ENCODE data around the gene SUSD4.

The SUSD4 gene

GRCh38 chr1:223355699-223356098 is 8.3 kb downstream of the SUSD4 start:
- no peaks in the 10 kb centered on the region for H3K36me3 ChIP-seq (ENCODE audit: control insufficient read depth, insufficient read depth, low read length)
- H3K9me3 ChIP-seq (ENCODE audit: control insufficient read depth, insufficient read depth, low read depth, low read length): no peaks in the 10 kb centered on the region
- no peak overlapping the region for H3K27ac ChIP-seq (ENCODE audit: low read depth, low read length)
- no peak overlapping the region for H3K9ac ChIP-seq (ENCODE audit: low read length)
- no peak overlapping the region for H3K4me3 ChIP-seq (ENCODE audit: low read depth, low read length)
- H3K27me3 ChIP-seq (ENCODE audit: control insufficient read depth, insufficient read depth, low read length): peaks cover 58% of the 10 kb centered on the region
- H3K4me1 ChIP-seq (ENCODE audit: control insufficient read depth, insufficient read depth, low read length): no peaks in the 10 kb centered on the region

- Histone ChIP-seq H3K36me3 (ENCODE audit: control insufficient read depth, insufficient read depth, low read length) (no peaks in the 10 kb centered on the region), H3K9me3 (ENCODE audit: control insufficient read depth, insufficient read depth, low read depth, low read length) (no peaks in the 10 kb centered on the region)
These were observed 10.0 kb downstream of the SUSD4 start for GRCh38 chr1:223353939-223354338.

GRCh38 chr1:223352944-223353343 is 11.0 kb downstream of the SUSD4 start:
- Histone ChIP-seq H3K4me1 (ENCODE audit: control insufficient read depth, insufficient read depth, low read length) (no peaks in the 10 kb centered on the region), H3K27me3 (ENCODE audit: control insufficient read depth, insufficient read depth, low read length) (peaks cover 33% of the 10 kb centered on the region), H3K4me3 (ENCODE audit: low read depth, low read length) (no peak overlapping the region), H3K27ac (ENCODE audit: low read depth, low read length) (no peak overlapping the region), H3K36me3 (ENCODE audit: control insufficient read depth, insufficient read depth, low read length) (no peaks in the 10 kb centered on the region), H3K9ac (ENCODE audit: low read length) (no peak overlapping the region), H3K9me3 (ENCODE audit: control insufficient read depth, insufficient read depth, low read depth, low read length) (no peaks in the 10 kb centered on the region)

More at GRCh38 chr1:223353939-223354338, 10.0 kb downstream of the SUSD4 start:
- H3K4me3 ChIP-seq (ENCODE audit: low read depth, low read length): no peak overlapping the region
- H3K27ac ChIP-seq (ENCODE audit: low read depth, low read length): no peak overlapping the region
- H3K27me3 ChIP-seq (ENCODE audit: control insufficient read depth, insufficient read depth, low read length): peaks cover 40% of the 10 kb centered on the region
- no peak overlapping the region for H3K9ac ChIP-seq (ENCODE audit: low read length)
- no peaks in the 10 kb centered on the region for H3K4me1 ChIP-seq (ENCODE audit: control insufficient read depth, insufficient read depth, low read length)

GRCh38 chr1:223350361-223350908 is 13.5 kb downstream of the SUSD4 start:
- Histone ChIP-seq H3K9me3 (ENCODE audit: control insufficient read depth, insufficient read depth, low read depth, low read length) (no peaks in the 10 kb centered on the region), H3K9ac (ENCODE audit: low read length) (no peak overlapping the region), H3K27me3 (ENCODE audit: control insufficient read depth, insufficient read depth, low read length) (peaks cover 25% of the 10 kb centered on the region), H3K27ac (ENCODE audit: low read depth, low read length) (no peak overlapping the region), H3K36me3 (ENCODE audit: control insufficient read depth, insufficient read depth, low read length) (no peaks in the 10 kb centered on the region), H3K4me1 (ENCODE audit: control insufficient read depth, insufficient read depth, low read length) (no peaks in the 10 kb centered on the region), H3K4me3 (ENCODE audit: low read depth, low read length) (no peak overlapping the region)

- no peaks in the 10 kb centered on the region for H3K9me3 ChIP-seq (ENCODE audit: control insufficient read depth, insufficient read depth, low read depth, low read length)
- H3K27me3 ChIP-seq (ENCODE audit: control insufficient read depth, insufficient read depth, low read length): peaks cover 25% of the 10 kb centered on the region
- H3K9ac ChIP-seq (ENCODE audit: low read length): no peak overlapping the region
- H3K36me3 ChIP-seq (ENCODE audit: control insufficient read depth, insufficient read depth, low read length): no peaks in the 10 kb centered on the region
- H3K4me3 ChIP-seq (ENCODE audit: low read depth, low read length): no peak overlapping the region
- no peaks in the 10 kb centered on the region for H3K4me1 ChIP-seq (ENCODE audit: control insufficient read depth, insufficient read depth, low read length)
- H3K27ac ChIP-seq (ENCODE audit: low read depth, low read length): no peak overlapping the region
These were observed 14.7 kb downstream of the SUSD4 start for GRCh38 chr1:223349241-223349640.

GRCh38 chr1:223348439-223348838 is 15.5 kb downstream of the SUSD4 start:
- H3K27me3 ChIP-seq (ENCODE audit: control insufficient read depth, insufficient read depth, low read length): peaks cover 22% of the 10 kb centered on the region; the same call in 1 of the 2 replicates
- no peak overlapping the region for H3K9ac ChIP-seq (ENCODE audit: low read length)
- H3K4me1 ChIP-seq (ENCODE audit: control insufficient read depth, insufficient read depth, low read length): no peaks in the 10 kb centered on the region
- H3K27ac ChIP-seq (ENCODE audit: low read depth, low read length): no peak overlapping the region
- H3K36me3 ChIP-seq (ENCODE audit: control insufficient read depth, insufficient read depth, low read length): no peaks in the 10 kb centered on the region
- no peaks in the 10 kb centered on the region for H3K9me3 ChIP-seq (ENCODE audit: control insufficient read depth, insufficient read depth, low read depth, low read length)
- H3K4me3 ChIP-seq (ENCODE audit: low read depth, low read length): no peak overlapping the region

GRCh38 chr1:223347583-223347982 is 16.4 kb downstream of the SUSD4 start:
- H3K27me3 ChIP-seq (ENCODE audit: control insufficient read depth, insufficient read depth, low read length): peaks cover 14% of the 10 kb centered on the region; the same call in 1 of the 2 replicates
- no peaks in the 10 kb centered on the region for H3K9me3 ChIP-seq (ENCODE audit: control insufficient read depth, insufficient read depth, low read depth, low read length)
- H3K4me1 ChIP-seq (ENCODE audit: control insufficient read depth, insufficient read depth, low read length): no peaks in the 10 kb centered on the region
- H3K27ac ChIP-seq (ENCODE audit: low read depth, low read length): no peak overlapping the region
- no peaks in the 10 kb centered on the region for H3K36me3 ChIP-seq (ENCODE audit: control insufficient read depth, insufficient read depth, low read length)
- H3K9ac ChIP-seq (ENCODE audit: low read length): no peak overlapping the region
- no peak overlapping the region for H3K4me3 ChIP-seq (ENCODE audit: low read depth, low read length)

- Histone ChIP-seq H3K36me3 (ENCODE audit: control insufficient read depth, insufficient read depth, low read length) (no peaks in the 10 kb centered on the region), H3K9ac (ENCODE audit: low read length) (no peak overlapping the region), H3K27me3 (ENCODE audit: control insufficient read depth, insufficient read depth, low read length) (peaks cover 1% of the 10 kb centered on the region; the same call in 1 of the 2 replicates), H3K9me3 (ENCODE audit: control insufficient read depth, insufficient read depth, low read depth, low read length) (no peaks in the 10 kb centered on the region), H3K4me1 (ENCODE audit: control insufficient read depth, insufficient read depth, low read length) (no peaks in the 10 kb centered on the region), H3K27ac (ENCODE audit: low read depth, low read length) (no peak overlapping the region), H3K4me3 (ENCODE audit: low read depth, low read length) (no peak overlapping the region)
These were observed 17.7 kb downstream of the SUSD4 start for GRCh38 chr1:223346311-223346710.

- Histone ChIP-seq H3K36me3 (ENCODE audit: control insufficient read depth, insufficient read depth, low read length) (no peaks in the 10 kb centered on the region), H3K4me1 (ENCODE audit: control insufficient read depth, insufficient read depth, low read length) (no peaks in the 10 kb centered on the region), H3K9me3 (ENCODE audit: control insufficient read depth, insufficient read depth, low read depth, low read length) (no peaks in the 10 kb centered on the region), H3K27me3 (ENCODE audit: control insufficient read depth, insufficient read depth, low read length) (no peaks in the 10 kb centered on the region), H3K4me3 (ENCODE audit: low read depth, low read length) (no peak overlapping the region), H3K9ac (ENCODE audit: low read length) (no peak overlapping the region), H3K27ac (ENCODE audit: low read depth, low read length) (no peak overlapping the region)
These were observed 18.3 kb downstream of the SUSD4 start for GRCh38 chr1:223345720-223346119.

- no peak overlapping the region for H3K4me3 ChIP-seq (ENCODE audit: low read depth, low read length)
- H3K9ac ChIP-seq (ENCODE audit: low read length): no peak overlapping the region
- H3K36me3 ChIP-seq (ENCODE audit: control insufficient read depth, insufficient read depth, low read length): no peaks in the 10 kb centered on the region
- no peak overlapping the region for H3K27ac ChIP-seq (ENCODE audit: low read depth, low read length)
- peaks cover 8% of the 10 kb centered on the region; the same call in 1 of the 2 replicates for H3K4me1 ChIP-seq (ENCODE audit: control insufficient read depth, insufficient read depth, low read length)
- no peaks in the 10 kb centered on the region for H3K9me3 ChIP-seq (ENCODE audit: control insufficient read depth, insufficient read depth, low read depth, low read length)
- no peaks in the 10 kb centered on the region; the same call in 1 of the 2 replicates for H3K27me3 ChIP-seq (ENCODE audit: control insufficient read depth, insufficient read depth, low read length)
These were observed 19.5 kb downstream of the SUSD4 start for GRCh38 chr1:223344491-223344890.

- H3K9me3 ChIP-seq (ENCODE audit: control insufficient read depth, insufficient read depth, low read depth, low read length): no peaks in the 10 kb centered on the region
- no peaks in the 10 kb centered on the region; the same call in 1 of the 2 replicates for H3K27me3 ChIP-seq (ENCODE audit: control insufficient read depth, insufficient read depth, low read length)
- H3K36me3 ChIP-seq (ENCODE audit: control insufficient read depth, insufficient read depth, low read length): no peaks in the 10 kb centered on the region
- no peak overlapping the region for H3K27ac ChIP-seq (ENCODE audit: low read depth, low read length)
- H3K9ac ChIP-seq (ENCODE audit: low read length): no peak overlapping the region
- H3K4me3 ChIP-seq (ENCODE audit: low read depth, low read length): no peak overlapping the region
- peaks cover 8% of the 10 kb centered on the region; the same call in 1 of the 2 replicates for H3K4me1 ChIP-seq (ENCODE audit: control insufficient read depth, insufficient read depth, low read length)
These were observed 20.3 kb downstream of the SUSD4 start for GRCh38 chr1:223343692-223344091.

Data from HUES6 (cell line).